22Rv1 (cell line): Measurements from ENCODE around the gene ARHGAP21.

ENCODE experiments used
- ZFX ChIP-seq: fragments of 450-650 bp; IDR thresholded peaks from 2 replicates; pipeline ENCODE4 v1.6.1; 2017; ENCODE audit warnings: antibody characterized with exemption, borderline replicate concordance
- TF ChIP-seq, protein P1 (sequence below): fragments of 450-650 bp; IDR thresholded peaks from 2 replicates; pipeline ENCODE4 v1.5.1; 2017; ENCODE audit warnings: mild to moderate bottlenecking

DNA sequence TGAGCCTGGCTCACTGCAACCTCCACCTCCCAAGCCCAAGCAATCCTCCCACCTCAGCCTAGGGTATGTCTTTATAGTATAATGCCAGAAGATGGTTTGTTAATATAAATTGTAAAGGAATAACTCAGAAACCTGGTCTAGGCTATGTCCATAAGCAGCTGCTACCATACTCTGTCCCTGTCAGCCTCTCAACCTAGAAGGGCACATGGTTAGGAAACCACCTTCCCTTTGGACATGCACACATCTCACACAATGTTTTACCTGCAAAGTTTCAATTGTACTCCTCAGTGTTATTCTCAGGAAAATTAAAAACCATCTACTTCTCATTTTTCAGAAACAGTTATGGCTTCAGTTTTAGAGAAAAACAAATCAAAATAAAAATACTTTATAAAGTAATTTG, 40.1 kb downstream of the ARHGAP21 start:
- TF ChIP-seq, protein P1, sequence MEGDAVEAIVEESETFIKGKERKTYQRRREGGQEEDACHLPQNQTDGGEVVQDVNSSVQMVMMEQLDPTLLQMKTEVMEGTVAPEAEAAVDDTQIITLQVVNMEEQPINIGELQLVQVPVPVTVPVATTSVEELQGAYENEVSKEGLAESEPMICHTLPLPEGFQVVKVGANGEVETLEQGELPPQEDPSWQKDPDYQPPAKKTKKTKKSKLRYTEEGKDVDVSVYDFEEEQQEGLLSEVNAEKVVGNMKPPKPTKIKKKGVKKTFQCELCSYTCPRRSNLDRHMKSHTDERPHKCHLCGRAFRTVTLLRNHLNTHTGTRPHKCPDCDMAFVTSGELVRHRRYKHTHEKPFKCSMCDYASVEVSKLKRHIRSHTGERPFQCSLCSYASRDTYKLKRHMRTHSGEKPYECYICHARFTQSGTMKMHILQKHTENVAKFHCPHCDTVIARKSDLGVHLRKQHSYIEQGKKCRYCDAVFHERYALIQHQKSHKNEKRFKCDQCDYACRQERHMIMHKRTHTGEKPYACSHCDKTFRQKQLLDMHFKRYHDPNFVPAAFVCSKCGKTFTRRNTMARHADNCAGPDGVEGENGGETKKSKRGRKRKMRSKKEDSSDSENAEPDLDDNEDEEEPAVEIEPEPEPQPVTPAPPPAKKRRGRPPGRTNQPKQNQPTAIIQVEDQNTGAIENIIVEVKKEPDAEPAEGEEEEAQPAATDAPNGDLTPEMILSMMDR, result no peak
- no peak for TF ChIP-seq ZFX
